Activated CD4-positive, CD25-positive, alpha-beta regulatory T cell (primary cell): ENCODE results near the gene AP5Z1.

Experiments used
- DNase-seq, 4 experiments: peaks; one replicate each; lab custom pipeline; 2025; lab: John Stamatoyannopoulos, UW

AP5Z1 gene

DNA sequence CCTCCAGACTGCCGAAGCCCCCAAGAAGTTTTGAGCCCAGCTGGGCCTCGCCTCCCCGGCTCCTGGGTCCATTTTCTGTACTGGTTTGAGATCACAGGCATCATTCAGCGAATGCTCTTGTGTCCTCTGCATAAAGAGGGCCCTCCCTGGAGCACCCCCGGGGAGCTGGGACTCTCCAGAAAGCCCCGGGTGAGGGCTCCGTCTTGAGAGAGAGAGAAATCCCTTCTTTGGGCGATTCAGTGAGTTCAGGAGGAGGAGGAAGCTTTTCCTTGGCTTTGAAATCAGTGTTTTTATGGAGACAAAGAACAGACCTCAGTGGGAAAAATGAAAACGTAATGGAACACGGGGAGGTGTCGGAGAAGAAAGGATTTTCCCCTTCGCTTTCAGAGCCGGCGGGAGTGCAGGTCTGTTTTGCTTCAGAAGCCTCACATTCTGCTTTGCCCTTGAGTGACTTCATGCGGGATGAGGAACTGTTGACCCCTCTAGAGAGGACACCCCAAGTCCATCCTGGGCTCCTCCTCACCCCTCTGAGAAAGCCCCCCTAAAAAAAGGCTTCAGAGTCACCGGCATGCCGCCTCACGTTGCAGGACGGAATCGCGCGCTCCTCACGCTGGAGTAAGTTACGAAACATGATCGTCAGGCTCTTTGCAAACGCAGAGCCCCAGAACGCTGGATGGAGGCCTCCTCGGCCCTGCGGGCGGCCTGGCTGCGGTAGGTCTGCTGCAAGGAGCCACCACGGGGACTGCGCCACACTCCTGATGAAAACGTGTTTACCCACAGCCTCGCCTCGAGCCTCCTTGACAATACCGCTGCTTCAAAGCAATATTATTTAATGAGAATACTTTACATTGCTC is 8.5 kb upstream of the AP5Z1 start:
- no peak for DNase-seq

GRCh38 chr7:4768597-4769569 is 6.5 kb upstream of the AP5Z1 start:
- no peak for DNase-seq

DNA sequence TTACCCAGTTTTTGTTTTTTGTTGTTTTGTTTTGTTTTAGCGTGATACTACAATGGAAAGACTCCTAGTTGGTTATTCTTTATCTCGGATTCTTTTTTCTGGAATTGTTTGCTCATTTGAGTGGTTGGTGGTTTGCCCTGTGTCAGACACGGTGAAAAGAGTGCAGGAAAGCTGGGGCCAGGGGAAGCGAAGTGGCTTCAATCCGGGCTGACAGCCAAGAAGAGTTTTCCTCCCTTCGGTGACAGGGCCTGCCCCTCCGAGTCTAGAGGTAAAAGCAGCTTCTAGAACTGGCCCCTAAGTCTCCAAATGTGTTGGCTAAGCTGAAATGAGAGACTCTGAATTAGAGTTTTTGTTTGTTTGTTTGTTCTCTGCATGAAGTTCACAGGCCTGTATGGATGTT is 5.7 kb upstream of the AP5Z1 start:
- DNase-seq, result no peak

- DNase-seq, result no peak
Observed at GRCh38 chr7:4770886-4771285, 4.5 kb upstream of the AP5Z1 start.

DNA sequence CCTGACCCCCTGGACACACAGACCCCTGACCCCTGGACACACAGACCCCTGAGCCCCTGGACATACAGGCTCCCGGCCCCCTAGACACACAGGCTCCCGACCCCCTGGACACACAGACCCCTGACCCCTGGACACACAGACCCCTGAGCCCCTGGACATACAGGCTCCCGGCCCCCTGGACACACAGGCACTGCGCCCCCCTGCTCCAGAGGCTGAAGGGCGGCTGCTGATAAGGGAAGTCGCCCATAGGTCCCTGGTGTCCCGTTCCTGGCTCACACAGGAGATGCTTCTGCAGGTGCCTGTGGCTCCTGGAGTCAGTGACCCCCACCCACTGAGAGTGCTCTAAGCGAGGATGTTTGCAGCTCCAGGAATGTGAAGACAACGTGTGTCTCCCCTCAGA is 3.7 kb upstream of the AP5Z1 start:
- DNase-seq, result no peak

DNA sequence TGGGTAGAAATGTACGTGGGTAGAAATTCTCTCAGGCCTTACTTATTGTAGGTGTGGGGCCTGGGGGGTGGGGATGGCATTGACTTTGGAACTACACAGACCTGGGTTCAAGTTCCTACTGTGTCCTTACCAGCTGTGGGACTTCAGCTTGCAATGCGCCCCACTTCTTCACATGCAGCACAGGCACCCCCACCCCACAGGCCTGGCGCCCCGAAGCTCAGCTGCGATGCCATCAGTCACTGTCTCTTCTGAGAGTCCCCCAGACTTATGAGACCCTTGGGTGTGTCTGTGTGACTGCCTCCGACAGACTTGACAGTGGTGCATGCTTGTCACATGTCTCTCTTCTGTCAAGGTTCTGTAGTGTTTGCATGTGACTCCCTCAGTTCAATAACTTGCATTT is 3.1 kb upstream of the AP5Z1 start:
- DNase-seq, result no peak

DNA sequence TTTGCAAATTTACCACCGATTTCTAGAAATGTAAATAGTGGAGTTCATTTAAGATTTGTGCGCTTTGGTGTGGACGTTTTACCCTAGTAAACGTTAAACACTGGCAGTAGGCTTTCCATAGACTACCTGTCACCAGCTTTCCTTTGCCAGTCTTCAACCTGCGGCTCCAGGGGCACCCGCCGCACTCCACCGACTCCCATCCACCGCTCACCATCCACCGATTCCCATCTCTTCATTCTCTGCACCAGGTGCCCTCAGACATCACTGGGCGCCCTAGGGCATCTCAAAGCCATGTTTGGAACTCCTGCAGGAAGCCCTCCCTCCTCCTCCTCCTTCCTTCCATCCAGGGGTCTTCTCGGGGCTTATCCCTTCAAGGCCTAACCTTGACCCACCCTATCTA is 1.4 kb upstream of the AP5Z1 start:
- DNase-seq, result no peak

- DNase-seq, result no peak
Observed at GRCh38 chr7:4774658-4775249, 669 bp upstream of the AP5Z1 start.

DNA sequence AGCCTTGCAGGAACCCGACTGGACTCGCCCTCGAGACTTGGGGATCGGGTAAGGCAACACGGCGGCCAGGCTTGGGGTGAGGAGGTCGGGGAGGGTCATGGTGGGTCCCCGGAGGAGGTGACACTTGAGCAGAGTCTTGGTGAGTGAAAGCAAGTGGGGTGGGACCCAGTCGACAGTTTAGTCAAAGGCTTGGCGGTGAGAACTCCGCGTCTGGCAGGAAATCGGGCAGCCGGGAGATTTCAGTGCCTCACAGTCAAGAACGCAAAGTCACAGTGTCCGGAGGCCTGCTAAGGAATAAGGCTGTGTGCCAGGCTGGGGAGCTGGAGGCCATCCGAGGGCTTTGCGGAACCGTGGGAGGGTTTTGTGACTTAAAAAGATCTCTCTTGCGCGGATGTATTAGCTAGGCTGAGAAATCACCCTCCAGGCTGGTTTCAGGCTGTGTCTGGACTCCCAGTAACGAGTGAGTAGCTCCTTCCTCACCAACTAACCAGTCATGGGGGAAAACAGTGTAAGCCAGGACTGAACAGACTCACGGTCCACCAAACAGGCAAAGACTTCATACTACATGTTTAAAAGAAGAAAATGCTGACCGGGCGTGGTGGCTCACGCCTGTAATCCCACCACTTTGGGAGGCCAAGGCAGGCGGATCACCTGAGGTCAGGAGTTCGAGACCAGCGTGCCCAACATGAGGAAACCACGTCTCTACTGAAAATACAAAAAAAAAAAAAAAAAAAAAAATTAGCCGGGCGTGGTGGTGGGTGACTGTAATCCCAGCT is 613 bp downstream of the AP5Z1 start:
- peak in 2 of 4 experiments; percentile 26 to 41 for DNase-seq

DNA sequence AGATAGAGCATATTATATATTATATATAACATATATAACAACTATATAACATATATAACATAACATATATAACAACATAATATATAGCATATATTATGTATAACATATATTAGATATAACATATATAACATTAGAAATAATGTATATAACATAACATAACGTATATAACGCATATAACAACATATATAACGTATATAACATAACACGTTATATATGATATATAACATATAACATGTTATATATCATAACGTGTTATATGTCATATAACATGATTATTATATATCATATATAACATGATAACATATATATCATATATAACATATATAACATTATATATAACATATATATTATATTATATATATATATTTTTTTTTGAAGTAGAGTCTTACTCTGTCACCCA is 3.7 kb downstream of the AP5Z1 start:
- DNase-seq, result no peak

GRCh38 chr7:4781366-4782069 is 6.1 kb downstream of the AP5Z1 start:
- DNase-seq, result no peak

DNA sequence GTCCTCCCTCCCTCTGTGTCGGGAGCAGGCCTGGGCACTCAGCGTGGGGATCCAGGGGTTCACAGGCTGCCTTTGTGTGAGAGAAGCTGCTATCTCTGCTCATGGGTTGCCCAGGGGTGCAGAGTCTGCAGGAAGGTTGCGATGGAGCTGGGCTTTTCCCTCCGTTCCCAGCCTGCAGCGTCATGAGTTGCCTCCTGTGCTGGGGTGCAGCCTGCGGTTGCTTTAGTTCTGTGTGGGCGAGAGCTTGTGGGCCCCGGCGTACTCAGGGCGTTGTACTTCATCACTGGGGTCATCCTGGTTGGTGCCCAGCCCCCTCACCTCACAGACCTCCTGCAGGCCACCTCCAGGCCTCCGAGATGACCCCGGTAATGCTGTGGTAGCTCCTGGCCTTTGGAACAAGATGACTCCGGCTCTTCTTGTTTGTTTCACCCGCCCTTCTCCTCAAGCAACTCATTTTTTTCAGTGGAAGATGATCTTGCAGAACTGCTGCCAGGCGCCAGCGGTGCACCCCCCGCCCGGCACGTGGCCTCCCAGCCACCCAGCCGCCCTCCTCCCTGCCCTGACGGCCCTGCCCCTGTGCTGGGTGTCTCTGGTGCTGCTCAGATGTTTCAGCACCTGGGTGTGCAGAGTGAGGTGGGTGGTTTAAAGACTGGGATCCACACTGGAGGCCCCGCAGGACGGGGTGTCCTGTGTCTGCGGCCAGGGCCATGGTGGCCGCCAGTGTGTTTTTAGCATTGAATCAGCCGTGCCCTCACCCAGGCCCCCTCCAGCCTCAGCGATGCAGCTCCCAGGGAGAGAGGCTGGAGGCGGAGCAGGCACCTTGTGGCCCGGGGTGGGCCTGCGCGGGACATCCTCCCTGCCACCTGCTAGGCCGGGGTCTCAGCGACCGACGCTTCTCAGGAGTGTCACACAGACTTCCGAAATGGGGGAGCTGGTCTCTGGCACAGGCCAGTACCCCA is 7.2 kb downstream of the AP5Z1 start:
- no peak for DNase-seq

DNA sequence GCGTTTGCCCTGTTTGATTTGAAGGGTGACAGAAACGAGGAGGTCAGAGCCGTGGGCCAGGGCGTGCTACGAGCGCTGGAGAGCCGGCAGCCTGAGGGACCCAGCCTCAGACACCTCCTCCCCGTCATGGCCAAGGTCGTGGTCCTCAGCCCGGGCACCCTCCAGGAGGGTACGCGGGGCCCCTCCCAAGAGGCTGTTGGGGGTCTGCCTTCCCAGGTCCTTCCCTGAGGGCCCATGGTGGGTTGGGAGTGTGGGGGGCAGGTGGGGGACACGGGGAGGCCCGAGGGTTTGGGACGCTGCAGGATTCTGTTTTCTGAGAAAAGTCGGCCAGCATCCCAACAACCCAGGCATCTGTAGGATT is 7.8 kb downstream of the AP5Z1 start:
- no peak for DNase-seq

DNA sequence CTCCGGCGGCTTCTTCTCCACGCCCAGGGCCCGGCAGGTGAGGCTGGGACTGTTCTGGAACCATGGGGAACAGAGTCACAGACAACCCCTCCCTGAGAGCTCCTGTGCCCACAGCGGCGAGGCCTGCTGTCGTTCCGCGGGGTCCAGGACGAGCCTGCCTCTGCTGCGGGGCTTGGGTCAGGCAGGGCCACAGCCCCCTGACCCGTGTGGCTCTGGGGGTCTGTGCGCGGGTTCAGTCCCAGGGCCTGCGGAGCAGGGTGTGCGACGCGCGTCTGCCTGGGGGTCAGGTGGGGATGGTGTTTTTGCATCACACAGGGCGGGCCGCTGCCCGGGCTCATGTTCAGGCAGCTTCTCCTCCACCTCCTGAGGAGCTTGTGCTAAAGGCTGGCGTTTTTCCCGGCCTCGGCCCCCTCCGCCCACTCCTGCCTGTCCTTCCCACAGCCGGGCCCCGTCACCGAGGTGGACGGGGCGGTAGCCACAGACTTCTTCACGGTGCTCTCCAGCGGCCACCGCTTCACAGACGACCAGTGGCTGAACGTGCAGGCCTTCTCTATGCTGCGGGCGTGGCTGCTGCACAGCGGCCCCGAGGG is 8.4 kb downstream of the AP5Z1 start:
- DNase-seq, result no peak

GRCh38 chr7:4784799-4785198 is 9.4 kb downstream of the AP5Z1 start:
- no peak for DNase-seq

DNA sequence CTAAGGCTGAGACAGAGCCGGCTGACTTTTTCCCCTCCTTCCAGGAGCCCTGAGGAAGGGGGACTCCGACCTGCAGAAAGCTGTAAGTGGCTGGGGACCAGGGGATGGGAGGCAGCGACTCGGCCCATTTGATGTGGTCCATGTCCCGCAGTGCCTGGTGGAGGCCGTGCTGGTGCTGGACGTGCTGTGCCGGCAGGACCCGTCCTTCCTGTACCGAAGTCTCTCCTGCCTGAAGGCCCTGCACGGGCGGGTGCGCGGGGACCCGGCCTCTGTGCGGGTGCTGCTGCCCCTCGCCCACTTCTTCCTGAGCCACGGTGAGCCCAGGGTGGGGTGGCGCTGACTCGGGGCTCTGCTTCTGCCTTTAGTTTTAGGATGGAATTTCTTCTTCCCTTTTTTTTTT is 9.9 kb downstream of the AP5Z1 start:
- no peak for DNase-seq

DNA sequence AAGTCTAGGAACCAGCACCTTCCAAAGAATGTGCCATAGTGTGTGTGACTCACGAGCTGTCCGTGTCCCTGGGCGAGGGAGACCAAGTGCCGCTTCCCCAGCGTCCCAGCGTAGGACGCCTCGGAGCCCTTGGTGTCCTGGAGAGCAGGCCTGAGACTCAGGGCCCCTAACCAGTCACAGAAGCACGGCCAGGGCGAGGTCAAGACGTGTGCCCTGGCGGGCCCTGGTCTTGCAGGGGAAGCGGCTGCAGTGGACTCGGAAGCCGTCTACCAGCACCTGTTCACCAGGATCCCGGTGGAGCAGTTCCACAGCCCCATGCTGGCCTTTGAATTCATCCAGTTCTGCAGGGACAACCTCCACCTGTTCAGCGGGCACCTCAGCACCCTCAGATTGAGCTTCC is 10.6 kb downstream of the AP5Z1 start:
- DNase-seq, result no peak

DNA sequence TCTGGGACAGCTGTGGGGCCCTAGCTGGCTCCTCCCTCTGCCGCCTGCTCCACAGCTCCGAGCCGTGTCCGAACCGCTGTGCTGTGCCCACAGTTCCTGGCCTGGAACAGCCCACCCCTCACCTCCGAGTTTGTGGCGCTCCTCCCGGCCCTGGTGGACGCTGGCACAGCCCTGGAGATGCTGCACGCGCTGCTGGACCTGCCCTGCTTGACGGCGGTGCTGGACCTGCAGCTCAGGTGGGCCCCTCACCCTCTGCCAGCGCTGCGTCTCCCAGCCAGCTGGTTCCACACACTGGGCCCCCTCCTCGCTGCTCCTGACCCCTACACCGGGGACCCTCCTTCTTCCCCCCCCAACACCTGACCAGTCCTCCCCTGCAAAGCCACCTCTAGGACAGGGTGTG is 12.1 kb downstream of the AP5Z1 start:
- no peak for DNase-seq

DNA sequence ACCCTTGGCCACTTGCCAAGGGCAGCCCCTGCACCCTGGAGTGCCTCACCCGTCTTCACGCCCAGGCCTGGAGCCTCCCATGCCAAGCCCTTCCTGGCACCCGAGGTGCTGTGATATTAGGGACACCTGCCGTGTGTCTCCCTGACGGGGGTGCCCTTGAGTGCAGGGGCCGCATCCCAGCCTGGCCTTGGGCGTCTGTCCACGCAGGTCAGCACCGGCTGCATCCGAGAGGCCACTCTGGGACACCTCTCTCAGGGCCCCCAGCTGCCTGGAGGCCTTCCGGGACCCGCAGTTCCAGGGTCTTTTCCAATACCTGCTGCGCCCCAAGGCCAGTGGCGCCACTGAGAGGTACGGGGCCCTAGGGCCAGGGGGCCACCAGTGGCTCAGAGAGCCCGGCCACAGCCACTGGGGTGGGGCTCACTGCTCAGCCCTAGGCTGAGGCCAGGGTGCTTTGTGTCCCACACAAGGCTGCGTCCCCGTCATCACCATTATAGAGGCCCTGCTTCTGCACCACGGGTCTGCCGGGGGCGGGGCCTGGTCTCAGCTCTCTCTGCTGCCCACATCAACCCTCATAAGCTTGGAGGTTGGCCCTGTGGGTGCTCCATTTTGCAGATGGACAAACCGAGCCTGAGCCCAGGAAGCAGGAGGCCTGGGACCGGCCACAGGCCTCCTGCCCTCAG is 12.7 kb downstream of the AP5Z1 start:
- DNase-seq, result no peak
